Hepatic stellate cell (primary cell): ENCODE results near the gene FBRSL1.

Experiments
- DNase-seq: peaks from one replicate; pipeline ENCODE4 v3.0.0; 2011; ENCODE audit warnings: low spot score

The FBRSL1 gene

DNA sequence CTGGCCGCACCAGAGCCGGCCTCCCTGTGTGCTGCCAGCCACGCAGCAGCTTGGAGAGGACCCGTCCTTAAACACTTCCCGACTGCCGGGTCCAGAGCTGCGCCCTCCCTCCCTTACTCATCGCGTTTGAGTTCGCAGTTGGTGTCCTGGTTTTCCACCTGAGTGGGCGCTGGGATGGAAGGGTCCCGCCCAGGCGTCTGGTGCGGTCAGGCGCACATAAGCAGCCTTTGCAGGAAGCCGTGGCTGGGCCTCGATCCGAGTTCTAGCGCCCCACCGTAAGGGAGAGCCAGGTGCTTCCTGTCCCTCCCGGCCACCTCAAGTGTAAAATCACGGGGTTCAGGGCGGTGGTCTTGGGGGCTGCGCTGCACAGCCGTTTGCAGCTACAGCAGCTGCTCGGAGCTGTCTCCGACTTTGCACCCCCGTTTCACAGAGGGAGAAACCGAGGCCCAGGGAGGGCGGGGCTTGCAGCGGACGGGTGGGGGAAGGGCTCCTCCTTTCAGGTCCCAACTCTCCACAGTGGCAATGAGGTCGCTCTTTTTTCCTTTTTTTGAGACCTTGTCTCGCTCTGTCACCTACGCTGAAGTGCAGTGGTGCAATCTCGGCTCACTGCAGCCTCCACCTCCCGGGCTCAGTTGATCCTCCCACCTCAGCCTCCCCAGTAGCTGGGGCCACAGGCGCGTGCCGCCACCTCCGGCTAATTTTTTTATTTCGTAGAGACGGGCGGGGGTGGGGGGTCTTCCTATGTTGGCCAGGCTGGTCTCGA, 69.1 kb downstream of the FBRSL1 start:
- no peak for DNase-seq

DNA sequence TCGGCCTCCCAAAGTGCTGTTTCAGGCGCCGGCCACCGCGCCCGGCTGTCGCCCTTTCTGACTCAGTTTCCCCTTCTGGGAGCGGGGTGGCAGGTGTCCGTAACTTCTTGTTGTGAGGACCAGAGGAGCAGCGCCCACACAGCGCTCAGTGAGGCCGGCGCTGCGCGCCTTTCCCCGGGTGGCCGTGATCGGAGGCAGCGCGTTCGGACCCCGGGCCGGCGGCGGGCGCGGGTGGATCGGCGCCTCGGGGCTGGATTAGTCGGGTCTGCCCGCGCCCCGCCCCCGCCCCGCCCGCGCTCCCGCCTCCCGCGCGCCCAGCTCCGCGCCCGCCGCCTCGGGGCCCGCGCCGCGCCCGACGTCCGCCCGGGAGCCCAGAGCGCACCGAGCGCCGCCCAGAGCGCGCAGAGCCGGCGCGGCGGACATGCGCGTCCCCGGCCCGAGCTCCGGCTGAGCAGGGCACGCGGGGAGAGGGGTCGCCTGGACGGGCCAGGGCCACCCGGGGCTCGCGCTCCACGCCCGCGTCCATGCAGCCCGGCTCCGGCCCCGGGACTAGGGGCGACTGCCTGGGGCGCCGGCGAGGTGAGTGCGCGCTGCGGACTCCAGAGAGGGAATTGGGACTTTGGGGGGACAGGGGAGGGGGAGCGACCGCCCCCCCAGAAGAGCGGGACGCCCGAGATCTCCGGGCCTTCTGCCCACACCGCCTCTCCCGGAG, 69.9 kb downstream of the FBRSL1 start:
- DNase-seq: peak; percentile 78

DNA sequence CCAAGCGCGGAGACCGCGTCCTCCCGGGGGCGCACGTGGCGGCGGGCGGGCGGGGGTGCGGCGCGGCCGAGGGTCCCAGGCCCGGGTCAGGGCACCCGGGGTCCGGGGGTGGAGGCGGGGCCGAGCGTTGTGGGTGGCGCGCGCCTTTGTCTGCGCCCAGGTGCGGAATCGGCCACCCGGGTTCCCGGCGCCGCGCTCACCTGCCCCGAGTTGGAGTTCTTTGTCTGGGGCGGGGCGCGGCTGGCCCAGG, 70.3 kb downstream of the FBRSL1 start:
- no peak for DNase-seq

DNA sequence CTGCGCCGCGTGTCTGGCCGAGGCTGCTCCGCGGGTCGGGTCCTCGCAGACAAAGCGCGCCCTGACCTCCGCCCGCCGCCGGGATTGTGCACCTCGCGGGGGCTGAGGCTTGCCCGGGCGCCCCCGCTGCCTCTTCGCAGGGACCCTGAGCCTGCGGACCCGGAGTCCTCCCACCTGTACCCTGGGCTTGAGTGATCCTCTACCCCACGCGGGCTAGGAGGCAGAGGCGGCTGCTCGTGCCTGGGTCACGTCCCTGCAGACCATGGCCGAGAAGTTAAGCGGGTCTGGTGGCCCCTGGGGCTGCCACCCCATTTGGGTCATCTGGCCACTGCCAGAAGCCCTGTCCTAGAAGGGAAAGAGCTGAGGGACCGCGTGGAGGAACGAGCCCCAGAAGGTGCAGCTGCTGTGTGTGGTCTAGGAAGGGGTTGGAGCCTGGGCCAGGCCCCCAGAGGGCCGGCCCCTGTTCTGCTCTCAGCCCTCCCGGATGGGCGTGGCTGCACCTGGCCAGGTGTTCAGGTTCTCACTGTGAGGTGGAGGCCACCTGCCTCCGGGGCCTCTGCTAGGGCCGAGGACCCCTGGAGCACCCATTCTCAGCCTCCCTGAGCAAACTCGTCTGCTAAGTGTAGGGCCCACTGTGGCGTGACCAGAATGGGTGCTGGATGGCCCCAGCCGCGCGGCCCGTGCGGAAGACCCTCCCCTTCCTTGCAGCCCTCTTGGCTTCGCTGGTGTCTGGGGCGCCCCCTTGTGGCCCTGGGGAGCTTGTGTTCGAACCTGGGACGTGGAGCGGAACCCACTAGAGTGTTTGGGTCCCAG, 70.9 kb downstream of the FBRSL1 start:
- DNase-seq: peak; percentile 71
